Measurements from ENCODE around the gene FJX1. TPM values are rescaled to one million over a fixed set of nuclear protein-coding genes. Genes with fewer than 3 reads are reported as not detected.

Gene FJX1
- total RNA-seq, 1 experiment from 2014 or later = 24.2 TPM

- DNase-seq (ENCODE audit: low read depth) = no peak
These were observed 12.6 kb upstream of the FJX1 start for GRCh38 chr11:35605706-35606105.

- DNase-seq (ENCODE audit: low read depth) = no peak
These were observed 12.1 kb upstream of the FJX1 start for GRCh38 chr11:35606206-35606605.

- DNase-seq (ENCODE audit: low read depth) = no peak
These were observed 9.8 kb upstream of the FJX1 start for GRCh38 chr11:35608502-35608901.

- no peak for DNase-seq (ENCODE audit: low read depth)
These were observed 8.6 kb upstream of the FJX1 start for GRCh38 chr11:35609656-35610055.

- DNase-seq (ENCODE audit: low read depth) = no peak
These were observed 7.6 kb upstream of the FJX1 start for GRCh38 chr11:35610631-35611030.

GRCh38 chr11:35611741-35612140 lies 6.5 kb upstream of the FJX1 start:
- no peak for DNase-seq (ENCODE audit: low read depth)

- peak; percentile 50 for DNase-seq (ENCODE audit: low read depth)
These were observed 3.2 kb upstream of the FJX1 start for GRCh38 chr11:35614939-35615569.

- peak; percentile 71 for DNase-seq (ENCODE audit: low read depth)
These were observed 2.0 kb upstream of the FJX1 start for GRCh38 chr11:35615921-35616900.

GRCh38 chr11:35617316-35617686 lies 959 bp upstream of the FJX1 start:
- no peak for DNase-seq (ENCODE audit: low read depth)

GRCh38 chr11:35618497-35619115 lies 346 bp downstream of the FJX1 start:
- peak; percentile 50 for DNase-seq (ENCODE audit: low read depth)

- peak; percentile 63 for DNase-seq (ENCODE audit: low read depth)
These were observed 1.0 kb downstream of the FJX1 start for GRCh38 chr11:35619116-35619854.

GRCh38 chr11:35619855-35620640 lies 1.8 kb downstream of the FJX1 start:
- DNase-seq (ENCODE audit: low read depth) = peak; percentile 66

- DNase-seq (ENCODE audit: low read depth) = no peak
These were observed 2.5 kb downstream of the FJX1 start for GRCh38 chr11:35620795-35621194.

GRCh38 chr11:35621620-35622019 lies 3.4 kb downstream of the FJX1 start:
- no peak for DNase-seq (ENCODE audit: low read depth)

GRCh38 chr11:35622070-35622469 lies 3.8 kb downstream of the FJX1 start:
- DNase-seq (ENCODE audit: low read depth) = peak; percentile 56

- DNase-seq (ENCODE audit: low read depth) = peak; percentile 80
These were observed 5.4 kb downstream of the FJX1 start for GRCh38 chr11:35623621-35624168.

GRCh38 chr11:35624316-35624715 lies 6.1 kb downstream of the FJX1 start:
- no peak for DNase-seq (ENCODE audit: low read depth)

- DNase-seq (ENCODE audit: low read depth) = no peak
These were observed 6.5 kb downstream of the FJX1 start for GRCh38 chr11:35624781-35625180.

GRCh38 chr11:35626501-35626900 lies 8.2 kb downstream of the FJX1 start:
- DNase-seq (ENCODE audit: low read depth) = no peak

GRCh38 chr11:35629511-35629910 lies 11.3 kb downstream of the FJX1 start:
- DNase-seq (ENCODE audit: low read depth) = no peak

- DNase-seq (ENCODE audit: low read depth) = peak; percentile 94
These were observed 11.7 kb downstream of the FJX1 start for GRCh38 chr11:35629914-35630313.
